ENCODE data around the gene COG5.

GRCh38 chr7:107388604-107389003, 175.1 kb downstream of the COG5 start:
- TF ChIP-seq CTCF (IDR thresholded peaks at IDR 0.05): no peak
- no peak for TF ChIP-seq POLR2AphosphoS5 (IDR thresholded peaks at IDR 0.05; ENCODE audit: insufficient read depth in 1 of 2, low read depth in 1 of 2)
